ENCODE data around the gene CYB561D1. TPM values are rescaled to one million over a fixed set of nuclear protein-coding genes. Genes with fewer than 3 reads are reported as not detected.
A peak's percentile ranks its signal among the peaks of the same experiment; 100 is the strongest.

CYB561D1 gene
- total RNA-seq, 4 donors from 2014 or later = 1.8 to 11.0 (median 8.4) TPM

DNA sequence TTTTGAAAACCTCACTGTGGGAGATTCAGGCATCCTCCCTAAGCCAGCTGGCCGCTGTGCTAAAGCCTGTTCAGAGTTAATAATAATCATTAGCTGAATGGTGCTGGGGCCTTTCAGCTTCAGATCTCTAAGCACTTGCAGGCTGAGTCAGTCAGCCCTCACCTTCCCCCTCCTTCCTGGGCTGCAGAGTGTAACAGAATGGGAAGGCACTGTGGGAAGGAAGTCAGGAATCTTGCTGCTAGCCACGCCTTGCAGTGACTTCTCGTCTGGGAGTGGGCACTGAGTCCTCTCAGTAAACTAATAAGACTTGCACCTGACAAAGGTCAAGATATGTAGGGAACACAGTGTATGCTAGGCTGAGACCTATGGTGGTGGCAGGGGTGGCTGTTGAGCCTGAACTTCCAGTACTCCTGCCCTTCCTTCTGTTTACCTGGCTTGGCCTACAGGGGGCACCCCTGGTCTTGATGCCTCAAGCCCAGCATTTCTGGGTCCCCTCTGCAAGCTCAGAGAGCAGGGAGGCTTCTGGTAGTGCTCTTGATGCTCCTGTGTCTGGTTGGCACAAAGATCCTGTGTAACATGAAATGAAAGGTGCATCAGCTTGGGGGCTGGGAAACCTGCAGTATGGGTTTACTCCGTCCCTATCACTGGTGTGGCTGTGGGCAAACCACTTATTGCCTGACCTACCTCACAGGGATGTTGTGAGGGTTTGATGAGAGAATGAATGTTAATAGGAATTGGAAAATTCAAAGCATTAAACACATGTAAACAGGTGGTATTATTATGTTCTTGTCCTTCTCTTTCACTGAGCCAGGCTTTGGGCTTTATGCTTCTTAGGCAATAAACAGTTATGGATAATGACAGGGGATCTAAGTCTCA lies 6.0 kb downstream of the CYB561D1 start:
- intact Hi-C loops (cut with DNase I; ENCODE audit: low total_unique reads) = no loop called here
- H3K9me3 ChIP-seq = no peaks in the 10 kb centered on the region
- no peak for TF ChIP-seq POLR2A (IDR thresholded peaks at IDR 0.05)
- TF ChIP-seq, protein P1, sequence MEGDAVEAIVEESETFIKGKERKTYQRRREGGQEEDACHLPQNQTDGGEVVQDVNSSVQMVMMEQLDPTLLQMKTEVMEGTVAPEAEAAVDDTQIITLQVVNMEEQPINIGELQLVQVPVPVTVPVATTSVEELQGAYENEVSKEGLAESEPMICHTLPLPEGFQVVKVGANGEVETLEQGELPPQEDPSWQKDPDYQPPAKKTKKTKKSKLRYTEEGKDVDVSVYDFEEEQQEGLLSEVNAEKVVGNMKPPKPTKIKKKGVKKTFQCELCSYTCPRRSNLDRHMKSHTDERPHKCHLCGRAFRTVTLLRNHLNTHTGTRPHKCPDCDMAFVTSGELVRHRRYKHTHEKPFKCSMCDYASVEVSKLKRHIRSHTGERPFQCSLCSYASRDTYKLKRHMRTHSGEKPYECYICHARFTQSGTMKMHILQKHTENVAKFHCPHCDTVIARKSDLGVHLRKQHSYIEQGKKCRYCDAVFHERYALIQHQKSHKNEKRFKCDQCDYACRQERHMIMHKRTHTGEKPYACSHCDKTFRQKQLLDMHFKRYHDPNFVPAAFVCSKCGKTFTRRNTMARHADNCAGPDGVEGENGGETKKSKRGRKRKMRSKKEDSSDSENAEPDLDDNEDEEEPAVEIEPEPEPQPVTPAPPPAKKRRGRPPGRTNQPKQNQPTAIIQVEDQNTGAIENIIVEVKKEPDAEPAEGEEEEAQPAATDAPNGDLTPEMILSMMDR (IDR thresholded peaks at IDR 0.05) = peak in 1 of 4 experiments; percentile 14
- H3K4me3 ChIP-seq = no peak overlapping the region
- H3K4me1 ChIP-seq = peaks cover 0 to 5% of the 10 kb centered on the region in 2 donors
- no peaks in the 10 kb centered on the region for H3K27me3 ChIP-seq
- peak overlapping the region in 1 of 2 donors; percentile 5 for H3K27ac ChIP-seq
- DNase-seq = no peak
- H3K36me3 ChIP-seq = no peaks in the 10 kb centered on the region

DNA sequence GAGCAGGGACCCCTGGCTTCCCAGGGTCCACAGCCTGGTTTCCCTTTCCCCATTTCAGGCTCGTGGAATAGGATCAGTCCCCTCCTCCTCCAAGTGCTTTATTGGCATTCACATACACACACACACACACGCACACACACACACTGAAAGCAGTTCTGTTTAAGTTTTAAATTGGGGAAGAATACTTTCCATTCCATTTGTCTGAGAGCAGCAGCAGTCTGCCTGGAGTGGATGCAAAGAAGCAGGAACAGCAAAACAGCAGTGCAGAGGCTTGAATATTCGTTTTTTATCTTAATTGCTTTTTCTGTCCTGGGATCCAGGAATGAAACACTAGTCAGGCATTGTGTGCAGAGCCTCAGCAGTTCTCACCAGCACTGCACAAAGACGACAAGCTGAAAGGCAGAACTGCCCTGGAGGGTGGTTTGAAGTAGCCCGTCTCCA lies 7.1 kb downstream of the CYB561D1 start:
- TF ChIP-seq, protein P1 (IDR thresholded peaks at IDR 0.05) = no peak
- no peak for TF ChIP-seq POLR2A (IDR thresholded peaks at IDR 0.05)
- intact Hi-C loops (cut with DNase I; ENCODE audit: low total_unique reads) = no loop called here
- no peak for DNase-seq
- H3K4me3 ChIP-seq = no peak overlapping the region
- H3K27me3 ChIP-seq = no peaks in the 10 kb centered on the region
- peak overlapping the region in 1 of 2 donors; percentile 35 for H3K27ac ChIP-seq
- no peaks in the 10 kb centered on the region for H3K36me3 ChIP-seq
- no peaks in the 10 kb centered on the region for H3K9me3 ChIP-seq
- H3K4me1 ChIP-seq = peaks cover 0 to 5% of the 10 kb centered on the region in 2 donors

DNA sequence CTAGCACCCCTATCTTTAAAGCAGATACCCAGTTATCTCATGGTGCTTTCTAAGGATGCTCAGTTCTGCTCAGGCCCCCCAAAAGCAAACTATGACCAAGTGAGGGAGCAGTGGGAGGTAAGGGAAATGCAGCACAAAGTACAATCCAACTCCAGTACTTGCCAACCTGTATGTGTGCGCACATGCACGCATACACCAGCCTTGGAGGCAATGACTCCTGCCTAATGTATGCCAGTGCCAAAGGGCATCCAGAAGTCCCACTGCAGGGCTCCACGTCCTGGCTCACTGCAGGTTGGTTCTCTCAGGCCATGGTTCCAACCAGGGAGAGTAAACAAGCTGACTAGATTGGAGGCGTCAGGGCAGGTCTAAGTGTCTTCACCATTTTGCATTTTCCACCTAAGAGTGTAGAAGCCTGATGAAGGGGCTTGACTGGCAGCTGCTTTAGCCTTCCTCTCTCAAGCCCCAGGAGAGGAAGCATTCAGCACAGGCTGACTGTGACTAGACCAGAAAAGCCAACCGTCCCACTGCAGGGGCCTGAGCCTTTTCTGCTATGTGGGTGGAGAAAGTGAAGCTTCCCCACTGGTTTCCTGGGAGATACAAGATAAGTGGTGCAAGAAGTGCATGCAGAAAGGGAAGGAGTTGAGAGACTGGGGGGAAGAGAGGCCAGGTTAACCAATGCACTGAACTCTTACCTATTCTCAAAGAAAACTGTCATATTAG lies 7.9 kb downstream of the CYB561D1 start:
- no peak overlapping the region for H3K4me3 ChIP-seq
- no peak for DNase-seq
- TF ChIP-seq, protein P1 (IDR thresholded peaks at IDR 0.05) = no peak
- TF ChIP-seq POLR2A (IDR thresholded peaks at IDR 0.05) = no peak
- intact Hi-C loops (cut with DNase I; ENCODE audit: low total_unique reads) = no loop called here
- H3K9me3 ChIP-seq = no peaks in the 10 kb centered on the region
- no peaks in the 10 kb centered on the region for H3K27me3 ChIP-seq
- peaks cover 0 to 5% of the 10 kb centered on the region in 2 donors for H3K4me1 ChIP-seq
- no peaks in the 10 kb centered on the region for H3K36me3 ChIP-seq
- H3K27ac ChIP-seq = peak overlapping the region; percentile 26 to 35

DNA sequence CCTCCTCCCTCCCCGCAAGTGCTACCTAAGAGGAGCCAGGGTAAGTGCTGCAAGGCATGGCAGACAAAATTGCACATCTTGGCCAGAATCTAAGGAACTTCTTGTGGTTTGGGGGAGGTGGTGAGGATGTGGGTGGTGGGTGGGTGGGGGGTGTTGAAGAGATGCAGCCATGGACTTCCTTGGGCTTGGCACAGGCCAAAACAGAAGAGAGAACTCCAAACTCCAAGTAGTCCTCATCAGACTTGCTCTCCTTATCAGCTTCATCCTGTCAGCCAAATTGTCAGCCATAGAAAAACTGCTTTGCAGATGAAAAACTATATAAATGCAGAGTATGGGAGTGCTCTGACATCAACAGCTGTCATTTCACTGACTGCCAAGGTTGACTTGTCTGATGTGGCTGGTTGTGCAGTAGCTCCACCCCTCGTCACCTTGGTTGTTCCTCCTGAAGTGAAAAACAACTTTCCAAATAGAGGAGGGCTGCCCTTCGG lies 8.5 kb downstream of the CYB561D1 start:
- intact Hi-C loops (cut with DNase I; ENCODE audit: low total_unique reads) = no loop called here

More for the DNA sequence above, 8.5 kb downstream of the CYB561D1 start:
- H3K27me3 ChIP-seq = no peaks in the 10 kb centered on the region
- no peak for DNase-seq
- no peak overlapping the region for H3K4me3 ChIP-seq
- TF ChIP-seq, protein P1 (IDR thresholded peaks at IDR 0.05) = no peak
- TF ChIP-seq POLR2A (IDR thresholded peaks at IDR 0.05) = no peak
- peaks cover 0 to 5% of the 10 kb centered on the region in 2 donors for H3K4me1 ChIP-seq
- H3K27ac ChIP-seq = no peak overlapping the region
- H3K36me3 ChIP-seq = no peaks in the 10 kb centered on the region
- no peaks in the 10 kb centered on the region for H3K9me3 ChIP-seq
